IPS DF 6.9 (cell line): ENCODE measurements around the gene SERPINB12.

Source experiments
- DNase-seq: peaks from one replicate; pipeline ENCODE4 v3.0.0-alpha.2; 2013; ENCODE audit warnings: low read depth, low spot score
- H3K27ac ChIP-seq: one replicate; pipeline ENCODE4 v1.5.1; 2013; ENCODE audit warnings: low read length, control low read depth
- H3K27me3 ChIP-seq: 2 replicates; pipeline ENCODE4 v1.6.1; 2013; ENCODE audit warnings: mild to moderate bottlenecking, low read length; ENCODE audit not compliant: control insufficient read depth, insufficient read depth
- H3K36me3 ChIP-seq: 2 replicates; pipeline ENCODE4 v1.6.1; 2013; ENCODE audit warnings: low read length; ENCODE audit not compliant: control insufficient read depth, insufficient read depth
- H3K4me1 ChIP-seq: 2 replicates; pipeline ENCODE4 v1.6.1; 2013; ENCODE audit warnings: low read length; ENCODE audit not compliant: control insufficient read depth, insufficient read depth
- H3K4me3 ChIP-seq: 2 replicates; pipeline ENCODE4 v1.5.1; 2013; ENCODE audit warnings: mild to moderate bottlenecking, low read length
- H3K9me3 ChIP-seq: 2 replicates; pipeline ENCODE4 v1.6.1; 2013; ENCODE audit warnings: low read length, inconsistent platforms; ENCODE audit not compliant: control insufficient read depth, insufficient read depth
- WGBS: extraction: QIAGEN DNeasy Blood & Tissue Kit; methylation state at CpG from one replicate; pipeline ENCODE4 v1.1.7; 2013; ENCODE audit warnings: mixed read lengths, missing lambda C conversion rate; ENCODE audit not compliant: insufficient read length, insufficient coverage; 5-methylcytosine and 5-hydroxymethylcytosine counted together

Gene SERPINB12, protein sequence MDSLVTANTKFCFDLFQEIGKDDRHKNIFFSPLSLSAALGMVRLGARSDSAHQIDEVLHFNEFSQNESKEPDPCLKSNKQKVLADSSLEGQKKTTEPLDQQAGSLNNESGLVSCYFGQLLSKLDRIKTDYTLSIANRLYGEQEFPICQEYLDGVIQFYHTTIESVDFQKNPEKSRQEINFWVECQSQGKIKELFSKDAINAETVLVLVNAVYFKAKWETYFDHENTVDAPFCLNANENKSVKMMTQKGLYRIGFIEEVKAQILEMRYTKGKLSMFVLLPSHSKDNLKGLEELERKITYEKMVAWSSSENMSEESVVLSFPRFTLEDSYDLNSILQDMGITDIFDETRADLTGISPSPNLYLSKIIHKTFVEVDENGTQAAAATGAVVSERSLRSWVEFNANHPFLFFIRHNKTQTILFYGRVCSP

DNA sequence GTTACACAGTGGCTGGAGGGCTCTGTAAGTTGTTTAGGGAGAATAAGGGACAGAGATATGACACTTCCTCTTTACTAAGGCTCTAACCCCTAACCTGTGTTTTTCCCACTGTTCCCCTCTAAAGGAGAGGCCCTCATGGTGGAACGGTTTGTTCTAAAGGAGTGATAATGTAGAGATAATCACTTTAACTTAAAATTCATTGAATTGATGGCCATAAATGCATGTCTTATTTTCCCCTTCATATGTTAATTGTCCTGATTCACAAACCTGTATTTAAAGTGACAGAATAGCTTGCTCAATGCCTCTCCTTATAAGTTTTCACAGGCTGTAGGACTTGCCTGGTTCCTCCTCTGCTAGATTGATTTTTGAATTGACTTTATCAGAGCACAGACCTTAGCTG is at the start of gene SERPINB12:
Gene SERPINB12, plus strand, starts transcription at position 301 of the 400 bp plus-strand sequence. CDS start 13,791 bp downstream, outside the sequence.
- Histone ChIP-seq H3K4me3 (no peak within 1 kb of the TSS), H3K4me1 (no peaks in the 10 kb centered on the region), H3K9me3 (no peaks in the 10 kb centered on the region), H3K27ac (no peak within 1 kb of the TSS), H3K27me3 (no peaks in the 10 kb centered on the region), H3K36me3 (no peaks in the 10 kb centered on the region)
- no CpG with 5 or more reads among the region's 1 CpG for WGBS
- DNase-seq: no peak

- no peak for DNase-seq
Observed at GRCh38 chr18:63492851-63493250, 49.3 kb upstream of the SERPINB12 start.

DNA sequence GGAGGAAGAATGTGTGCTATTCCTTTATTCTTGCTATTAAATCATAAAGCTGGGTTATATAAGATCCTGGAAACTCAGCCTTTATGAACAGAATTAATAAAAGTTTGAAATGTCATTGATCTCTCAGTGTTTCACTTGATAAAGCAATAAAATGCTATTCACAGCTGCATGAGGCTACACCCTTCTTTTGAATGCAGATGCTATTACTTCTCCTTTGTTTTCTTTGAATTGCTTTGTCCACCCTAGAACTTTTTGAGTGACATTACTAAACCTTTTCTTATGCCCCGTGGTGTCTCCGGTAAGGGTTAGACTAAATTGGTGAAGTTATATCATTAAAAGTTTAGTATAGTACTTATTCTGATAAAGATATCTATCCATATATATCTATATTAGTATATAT is 46.5 kb upstream of the SERPINB12 start:
- no CpG with 5 or more reads among the region's 2 CpGs for WGBS
- Histone ChIP-seq H3K4me1 (no peaks in the 10 kb centered on the region), H3K27me3 (no peaks in the 10 kb centered on the region), H3K4me3 (no peak overlapping the region), H3K36me3 (no peaks in the 10 kb centered on the region), H3K9me3 (no peaks in the 10 kb centered on the region), H3K27ac (no peak overlapping the region)
- DNase-seq: no peak

More at GRCh38 chr18:63492851-63493250, 49.3 kb upstream of the SERPINB12 start:
- Histone ChIP-seq H3K4me3 (no peak overlapping the region), H3K27me3 (no peaks in the 10 kb centered on the region), H3K36me3 (no peaks in the 10 kb centered on the region), H3K4me1 (no peaks in the 10 kb centered on the region), H3K9me3 (no peaks in the 10 kb centered on the region), H3K27ac (no peak overlapping the region)
- WGBS: no CpG with 5 or more reads among the region's 3 CpGs

- H3K27me3 ChIP-seq: no peaks in the 10 kb centered on the region
- no CpG with 5 or more reads among the region's 2 CpGs for WGBS
- H3K27ac ChIP-seq: no peak overlapping the region
- no peak for DNase-seq
- H3K9me3 ChIP-seq: no peaks in the 10 kb centered on the region
- no peaks in the 10 kb centered on the region for H3K4me1 ChIP-seq
- H3K4me3 ChIP-seq: no peak overlapping the region
- no peaks in the 10 kb centered on the region for H3K36me3 ChIP-seq
Observed at GRCh38 chr18:63505566-63506335, 36.4 kb upstream of the SERPINB12 start.

- no peak for DNase-seq
- Histone ChIP-seq H3K27ac (no peak overlapping the region), H3K9me3 (no peaks in the 10 kb centered on the region), H3K27me3 (no peaks in the 10 kb centered on the region), H3K36me3 (no peaks in the 10 kb centered on the region), H3K4me3 (no peak overlapping the region), H3K4me1 (no peaks in the 10 kb centered on the region)
- no CpG with 5 or more reads among the region's 3 CpGs for WGBS
Observed at GRCh38 chr18:63506336-63506646, 35.9 kb upstream of the SERPINB12 start.

GRCh38 chr18:63508596-63508995 is 33.6 kb upstream of the SERPINB12 start:
- no peaks in the 10 kb centered on the region for H3K9me3 ChIP-seq
- H3K27me3 ChIP-seq: no peaks in the 10 kb centered on the region
- H3K36me3 ChIP-seq: no peaks in the 10 kb centered on the region
- no peak overlapping the region for H3K27ac ChIP-seq
- H3K4me3 ChIP-seq: no peak overlapping the region
- no peaks in the 10 kb centered on the region for H3K4me1 ChIP-seq
- DNase-seq: no peak
- no CpG with 5 or more reads among the region's 3 CpGs for WGBS

DNA sequence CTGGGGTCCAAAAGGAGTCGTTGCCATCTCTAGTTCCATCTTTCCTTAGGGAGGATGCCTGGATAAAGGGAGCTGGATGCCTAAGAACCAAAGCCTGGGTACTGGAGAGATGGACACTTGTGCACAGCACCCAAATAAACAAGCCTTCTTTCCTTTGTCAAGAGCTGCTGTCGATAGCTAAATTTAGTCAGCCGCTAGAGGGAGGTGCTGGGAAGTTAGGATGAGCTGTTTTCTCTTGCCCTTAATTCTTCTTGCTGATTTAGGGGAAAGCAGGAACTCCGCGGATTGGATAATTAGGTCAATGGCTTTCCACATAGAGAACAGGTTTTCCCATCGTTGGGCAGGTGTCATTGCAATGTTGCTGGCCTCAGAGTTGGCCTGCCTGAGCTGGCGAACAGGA is 30.9 kb upstream of the SERPINB12 start:
- WGBS: no CpG with 5 or more reads among the region's 7 CpGs
- Histone ChIP-seq H3K27ac (no peak overlapping the region), H3K4me1 (peaks cover 4% of the 10 kb centered on the region; the same call in 1 of the 2 replicates), H3K27me3 (no peaks in the 10 kb centered on the region), H3K4me3 (no peak overlapping the region), H3K36me3 (no peaks in the 10 kb centered on the region), H3K9me3 (no peaks in the 10 kb centered on the region)
- DNase-seq: peak; percentile 72

- Histone ChIP-seq H3K4me3 (no peak overlapping the region), H3K4me1 (peaks cover 5% of the 10 kb centered on the region; the same call in 1 of the 2 replicates), H3K27ac (no peak overlapping the region), H3K27me3 (no peaks in the 10 kb centered on the region), H3K9me3 (no peaks in the 10 kb centered on the region), H3K36me3 (no peaks in the 10 kb centered on the region)
- no peak for DNase-seq
- WGBS: no CpG with 5 or more reads among the region's 6 CpGs
Observed at GRCh38 chr18:63514326-63514725, 27.8 kb upstream of the SERPINB12 start.

GRCh38 chr18:63514888-63515678 is 27.1 kb upstream of the SERPINB12 start:
- Histone ChIP-seq H3K27me3 (no peaks in the 10 kb centered on the region), H3K4me3 (no peak overlapping the region), H3K9me3 (no peaks in the 10 kb centered on the region), H3K4me1 (peaks cover 5% of the 10 kb centered on the region; the same call in 1 of the 2 replicates), H3K36me3 (no peaks in the 10 kb centered on the region), H3K27ac (no peak overlapping the region)
- no peak for DNase-seq
- whole genome bisulfite sequencing: no CpG with 5 or more reads among the region's 9 CpGs

DNA sequence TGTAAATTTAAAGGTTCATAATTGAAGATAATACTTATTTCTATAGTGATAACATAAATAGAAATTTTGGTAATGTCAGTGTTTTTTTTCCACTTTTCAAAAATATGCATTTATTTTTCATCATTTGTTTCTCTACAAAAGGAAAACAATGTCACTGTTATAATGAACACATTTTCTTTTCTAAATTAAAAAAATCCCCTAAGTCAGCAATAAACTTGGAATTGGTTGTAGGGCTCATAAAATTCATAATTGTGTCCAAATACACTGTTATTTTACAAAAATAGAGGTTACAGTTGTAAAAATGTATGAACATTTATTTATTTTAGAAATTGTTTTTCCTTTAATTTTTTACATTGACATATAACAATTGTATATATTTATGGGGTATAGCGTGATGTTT is 26.4 kb upstream of the SERPINB12 start:
- Histone ChIP-seq H3K27ac (no peak overlapping the region), H3K9me3 (no peaks in the 10 kb centered on the region), H3K4me1 (peaks cover 5% of the 10 kb centered on the region; the same call in 1 of the 2 replicates), H3K27me3 (no peaks in the 10 kb centered on the region), H3K36me3 (no peaks in the 10 kb centered on the region), H3K4me3 (no peak overlapping the region)
- DNase-seq: no peak
- WGBS: no CpG with 5 or more reads among the region's 1 CpG
